DMS 273 (cell line): ENCODE measurements around the gene TREH.

Experiments
- DNase-seq: peaks from one replicate; lab custom pipeline; 2025; ENCODE audit not compliant: unreplicated experiment; lab: John Stamatoyannopoulos, UW

TREH gene

GRCh38 chr11:118650366-118650765 is 29.1 kb downstream of the TREH start:
- DNase-seq, result no peak

GRCh38 chr11:118649941-118650340 is 29.5 kb downstream of the TREH start:
- DNase-seq, result no peak

- DNase-seq, result no peak
Measured at GRCh38 chr11:118648291-118648690, 31.2 kb downstream of the TREH start.

- peak; percentile 8 for DNase-seq
Measured at GRCh38 chr11:118646393-118646792, 33.1 kb downstream of the TREH start.

- DNase-seq, result no peak
Measured at GRCh38 chr11:118645066-118645715, 34.3 kb downstream of the TREH start.

GRCh38 chr11:118644496-118644895 is 35.0 kb downstream of the TREH start:
- DNase-seq, result no peak

GRCh38 chr11:118643995-118644345 is 35.5 kb downstream of the TREH start:
- no peak for DNase-seq

- DNase-seq, result peak; percentile 74
Measured at GRCh38 chr11:118643142-118643994, 36.1 kb downstream of the TREH start.

- peak; percentile 19 for DNase-seq
Measured at GRCh38 chr11:118641397-118642019, 37.9 kb downstream of the TREH start.

GRCh38 chr11:118640332-118641154 is 38.9 kb downstream of the TREH start:
- peak; percentile 32 for DNase-seq

GRCh38 chr11:118639899-118640298 is 39.6 kb downstream of the TREH start:
- no peak for DNase-seq

GRCh38 chr11:118638726-118639125 is 40.7 kb downstream of the TREH start:
- DNase-seq, result no peak

GRCh38 chr11:118636569-118637290 is 42.7 kb downstream of the TREH start:
- DNase-seq, result no peak

GRCh38 chr11:118635642-118636041 is 43.8 kb downstream of the TREH start:
- peak; percentile 8 for DNase-seq

GRCh38 chr11:118635237-118635591 is 44.2 kb downstream of the TREH start:
- peak; percentile 36 for DNase-seq

GRCh38 chr11:118634431-118635236 is 44.8 kb downstream of the TREH start:
- DNase-seq, result peak; percentile 87

- no peak for DNase-seq
Measured at GRCh38 chr11:118633979-118634378, 45.5 kb downstream of the TREH start.

GRCh38 chr11:118633319-118633690 is 46.1 kb downstream of the TREH start:
- DNase-seq, result no peak

- no peak for DNase-seq
Measured at GRCh38 chr11:118632577-118633318, 46.7 kb downstream of the TREH start.
